Measurements from ENCODE around the gene AADACL2.

- no peak for TF ChIP-seq EZH2phosphoT487 (IDR thresholded peaks at IDR 0.05; ENCODE audit: low read depth)
- TF ChIP-seq, protein P1, sequence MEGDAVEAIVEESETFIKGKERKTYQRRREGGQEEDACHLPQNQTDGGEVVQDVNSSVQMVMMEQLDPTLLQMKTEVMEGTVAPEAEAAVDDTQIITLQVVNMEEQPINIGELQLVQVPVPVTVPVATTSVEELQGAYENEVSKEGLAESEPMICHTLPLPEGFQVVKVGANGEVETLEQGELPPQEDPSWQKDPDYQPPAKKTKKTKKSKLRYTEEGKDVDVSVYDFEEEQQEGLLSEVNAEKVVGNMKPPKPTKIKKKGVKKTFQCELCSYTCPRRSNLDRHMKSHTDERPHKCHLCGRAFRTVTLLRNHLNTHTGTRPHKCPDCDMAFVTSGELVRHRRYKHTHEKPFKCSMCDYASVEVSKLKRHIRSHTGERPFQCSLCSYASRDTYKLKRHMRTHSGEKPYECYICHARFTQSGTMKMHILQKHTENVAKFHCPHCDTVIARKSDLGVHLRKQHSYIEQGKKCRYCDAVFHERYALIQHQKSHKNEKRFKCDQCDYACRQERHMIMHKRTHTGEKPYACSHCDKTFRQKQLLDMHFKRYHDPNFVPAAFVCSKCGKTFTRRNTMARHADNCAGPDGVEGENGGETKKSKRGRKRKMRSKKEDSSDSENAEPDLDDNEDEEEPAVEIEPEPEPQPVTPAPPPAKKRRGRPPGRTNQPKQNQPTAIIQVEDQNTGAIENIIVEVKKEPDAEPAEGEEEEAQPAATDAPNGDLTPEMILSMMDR (IDR thresholded peaks at IDR 0.05; ENCODE audit: low read depth, low read length) = no peak
Measured at GRCh38 chr3:151724576-151725562, 8.9 kb upstream of the AADACL2 start.
